VCaP (cell line): ENCODE measurements around the gene RIPK4.
A peak's percentile ranks its signal among the peaks of the same experiment; 100 is the strongest.

Experiments
- H3K27ac ChIP-seq: fragments of 450-650 bp; 2 replicates; pipeline ENCODE4 v1.5.1; 2017
- TF ChIP-seq, protein P1 (sequence below): fragments of 450-650 bp; conservative IDR thresholded peaks from 2 replicates; pipeline ENCODE4 v1.5.1; 2017; ENCODE audit warnings: mild to moderate bottlenecking, moderate library complexity

Gene RIPK4

GRCh38 chr21:41707960-41708330 is 58.9 kb downstream of the RIPK4 start:
- peak overlapping the region; percentile 7; the same call in 1 of the 2 replicates for H3K27ac ChIP-seq
- TF ChIP-seq, protein P1, sequence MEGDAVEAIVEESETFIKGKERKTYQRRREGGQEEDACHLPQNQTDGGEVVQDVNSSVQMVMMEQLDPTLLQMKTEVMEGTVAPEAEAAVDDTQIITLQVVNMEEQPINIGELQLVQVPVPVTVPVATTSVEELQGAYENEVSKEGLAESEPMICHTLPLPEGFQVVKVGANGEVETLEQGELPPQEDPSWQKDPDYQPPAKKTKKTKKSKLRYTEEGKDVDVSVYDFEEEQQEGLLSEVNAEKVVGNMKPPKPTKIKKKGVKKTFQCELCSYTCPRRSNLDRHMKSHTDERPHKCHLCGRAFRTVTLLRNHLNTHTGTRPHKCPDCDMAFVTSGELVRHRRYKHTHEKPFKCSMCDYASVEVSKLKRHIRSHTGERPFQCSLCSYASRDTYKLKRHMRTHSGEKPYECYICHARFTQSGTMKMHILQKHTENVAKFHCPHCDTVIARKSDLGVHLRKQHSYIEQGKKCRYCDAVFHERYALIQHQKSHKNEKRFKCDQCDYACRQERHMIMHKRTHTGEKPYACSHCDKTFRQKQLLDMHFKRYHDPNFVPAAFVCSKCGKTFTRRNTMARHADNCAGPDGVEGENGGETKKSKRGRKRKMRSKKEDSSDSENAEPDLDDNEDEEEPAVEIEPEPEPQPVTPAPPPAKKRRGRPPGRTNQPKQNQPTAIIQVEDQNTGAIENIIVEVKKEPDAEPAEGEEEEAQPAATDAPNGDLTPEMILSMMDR, result no peak

DNA sequence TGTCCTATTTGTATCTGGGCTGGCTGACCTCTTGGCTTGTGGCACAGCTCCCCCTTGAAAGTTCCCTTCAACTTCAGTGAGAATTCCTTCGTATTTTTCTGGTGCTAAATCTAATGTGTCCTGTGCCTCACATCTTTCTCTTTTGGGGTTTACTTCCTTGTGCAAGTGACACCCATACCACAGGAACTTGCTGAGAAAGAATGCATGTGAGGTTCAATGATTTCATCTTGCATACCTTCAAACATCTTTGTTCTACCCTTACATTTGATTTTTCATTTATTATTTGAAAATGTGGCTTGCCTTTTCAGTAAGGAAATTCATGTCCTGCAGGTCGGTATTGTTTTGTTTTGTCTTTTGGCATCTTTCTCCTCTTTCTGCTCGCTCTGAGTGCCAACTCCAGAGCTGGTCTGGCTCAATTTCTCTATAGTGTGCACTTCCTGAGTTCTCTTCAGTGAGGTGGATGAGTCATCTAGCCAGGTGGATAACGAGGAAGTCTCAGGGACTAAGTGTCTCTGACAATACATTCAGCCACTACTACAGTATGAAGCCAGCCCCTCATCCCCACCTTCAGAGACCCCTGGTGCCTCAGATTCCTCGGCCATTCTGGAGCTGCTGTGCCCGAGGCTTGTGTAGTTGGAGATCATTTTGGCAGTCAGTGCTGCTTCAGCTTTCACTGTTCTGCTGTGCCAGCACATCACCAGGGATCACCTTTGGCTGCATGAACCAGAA is 59.5 kb downstream of the RIPK4 start:
- TF ChIP-seq, protein P1, result no peak
- H3K27ac ChIP-seq, result peak overlapping the region; percentile 7; the same call in 1 of the 2 replicates

DNA sequence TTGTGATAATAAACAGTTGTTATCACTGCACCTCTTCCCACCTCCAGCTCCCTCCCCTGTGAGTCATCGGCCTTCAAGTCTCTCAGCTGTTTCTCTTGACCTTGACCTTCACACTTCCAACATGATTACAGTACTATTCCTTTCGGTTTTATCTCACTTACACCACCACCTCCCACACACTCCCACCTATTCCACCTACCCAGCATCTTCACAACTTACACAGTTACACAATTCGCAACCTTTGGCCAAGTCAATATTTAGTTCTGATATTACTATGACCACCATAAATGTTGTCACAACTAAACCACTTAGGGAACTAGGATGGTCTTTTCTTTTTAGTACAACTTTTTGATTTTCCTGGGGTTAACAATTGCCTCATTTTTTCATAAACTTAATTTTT is 60.2 kb downstream of the RIPK4 start:
- TF ChIP-seq, protein P1, result no peak
- peak overlapping the region; percentile 90; the same call in 1 of the 2 replicates for H3K27ac ChIP-seq

- peak overlapping the region; percentile 90 for H3K27ac ChIP-seq
- TF ChIP-seq, protein P1, result no peak
Observed at GRCh38 chr21:41706263-41706639, 60.6 kb downstream of the RIPK4 start.

GRCh38 chr21:41705546-41706262 is 61.1 kb downstream of the RIPK4 start:
- TF ChIP-seq, protein P1, result no peak

GRCh38 chr21:41703857-41704501 is 62.9 kb downstream of the RIPK4 start:
- H3K27ac ChIP-seq, result peak overlapping the region; percentile 90
- TF ChIP-seq, protein P1, result no peak

More at GRCh38 chr21:41705546-41706262, 61.1 kb downstream of the RIPK4 start:
- peak overlapping the region; percentile 90 for H3K27ac ChIP-seq

DNA sequence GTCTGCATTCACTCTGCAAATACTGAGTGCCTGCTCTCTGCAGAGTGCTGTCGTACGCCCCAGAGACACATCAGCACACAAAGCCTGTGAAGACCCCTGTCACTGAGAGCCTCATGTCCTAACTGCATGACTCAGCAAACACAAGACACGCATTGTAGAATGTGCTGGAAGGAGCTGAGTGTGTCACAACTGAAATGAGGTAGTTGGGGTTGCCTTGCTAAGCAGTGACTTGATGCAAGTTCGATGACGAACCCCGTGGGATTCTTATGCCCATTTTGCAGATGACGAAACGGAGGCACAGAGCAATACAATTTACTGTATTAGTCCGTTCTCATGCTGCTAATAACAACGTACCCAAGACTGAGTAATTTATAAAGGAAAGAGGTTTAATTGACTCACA is 65.1 kb downstream of the RIPK4 start:
- H3K27ac ChIP-seq, result no peak overlapping the region
- TF ChIP-seq, protein P1, result no peak
